Stimulated activated CD8-positive, alpha-beta memory T cell treated with anti-CD3 and anti-CD28 coated beads, Interleukin-7, amount 100 ng/mL, for 4 hours (primary cell): ENCODE data around the gene AOX1.
"Not testable (repeated sequence)": the region's sequence is repeated elsewhere in the genome, so short reads cannot be mapped to it uniquely, and the experiment has no call there.

Experiments used
- DNase-seq, 2 donors: peaks; one replicate each; pipeline ENCODE4 v3.0.0-alpha.2; 2020; ENCODE audit warnings: low read depth in 2 of 2

The AOX1 gene

GRCh38 chr2:200700856-200701255, 115.0 kb downstream of the AOX1 start:
- no peak for DNase-seq

DNA sequence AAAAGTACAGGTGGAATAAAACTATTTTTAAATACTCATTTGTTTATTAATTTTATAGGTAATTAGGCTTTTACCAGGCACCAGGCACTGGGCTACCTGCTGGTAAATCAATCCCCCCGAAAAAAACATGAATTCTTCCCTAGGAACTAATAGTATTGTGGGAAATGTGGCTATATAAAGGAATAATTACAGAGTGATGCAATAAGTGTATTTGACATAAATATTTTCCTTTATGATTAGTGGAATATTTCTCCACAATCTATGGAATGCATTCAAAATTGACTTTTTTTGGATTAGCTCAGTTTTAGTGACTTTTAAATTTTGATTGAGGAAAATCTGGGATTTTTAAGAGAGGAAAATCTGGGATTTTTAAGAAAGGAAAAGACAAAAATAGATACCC, 116.2 kb downstream of the AOX1 start:
- DNase-seq = no peak

GRCh38 chr2:200702646-200703118, 116.9 kb downstream of the AOX1 start:
- DNase-seq = peak; percentile 26 to 56

- DNase-seq = no peak
Measured at GRCh38 chr2:200703127-200703925, 117.5 kb downstream of the AOX1 start.

GRCh38 chr2:200703926-200704637, 118.3 kb downstream of the AOX1 start:
- no peak for DNase-seq

- DNase-seq = no peak
Measured at GRCh38 chr2:200705305-200706041, 119.7 kb downstream of the AOX1 start.

- DNase-seq = no peak
Measured at GRCh38 chr2:200708943-200709342, 123.1 kb downstream of the AOX1 start.

GRCh38 chr2:200713003-200713703, 127.3 kb downstream of the AOX1 start:
- peak; percentile 91 to 94 for DNase-seq

GRCh38 chr2:200713704-200714064, 127.9 kb downstream of the AOX1 start:
- peak in 1 of 2 donors; percentile 2 for DNase-seq

DNA sequence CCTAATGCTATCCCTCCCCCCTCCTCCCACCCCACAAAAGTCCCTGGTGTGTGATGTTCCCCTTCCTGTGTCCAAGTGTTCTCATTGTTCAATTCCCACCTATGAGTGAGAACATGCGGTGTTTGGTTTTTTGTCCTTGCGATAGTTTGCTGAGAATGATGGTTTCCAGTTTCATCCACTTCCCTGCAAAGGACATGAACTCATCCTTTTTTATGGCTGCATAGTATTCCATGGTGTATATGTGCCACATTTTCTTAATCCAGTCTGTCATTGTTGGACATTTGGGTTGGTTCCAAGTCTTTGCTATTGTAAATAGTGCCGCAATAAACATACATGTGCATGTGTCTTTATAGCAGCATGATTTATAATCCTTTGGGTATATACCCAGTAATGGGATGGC, 129.2 kb downstream of the AOX1 start:
- DNase-seq = not testable (repeated sequence)

GRCh38 chr2:200716386-200716785, 130.6 kb downstream of the AOX1 start:
- no peak for DNase-seq
